Right atrium auricular region (tissue), 2 donors: ENCODE measurements around the gene CDCA7L. TPM values are rescaled to one million over a fixed set of nuclear protein-coding genes. Genes with fewer than 3 reads are reported as not detected.
"Not testable (repeated sequence)": the region's sequence is repeated elsewhere in the genome, so short reads cannot be mapped to it uniquely, and the experiment has no call there.

Experiments
- DNase-seq: peaks from one replicate; pipeline ENCODE4 v3.0.0-alpha.2; 2019; ENCODE audit warnings: low spot score
- H3K27ac ChIP-seq, 2 donors: fragments of 200-600 bp; sonication (generic); 1 replicate in 1 of 2; 2 replicates in 1 of 2; pipeline ENCODE4 v1.5.1; 2016 to 2019
- H3K27me3 ChIP-seq, 2 donors: fragments of 200-600 bp; sonication (generic); one replicate each; pipeline versions ENCODE4 v1.5.1 to v1.6.0; 2017 to 2019
- H3K36me3 ChIP-seq: fragments of 200-600 bp; sonication (generic); one replicate; pipeline ENCODE4 v1.5.1; 2016
- H3K4me1 ChIP-seq, 2 donors: fragments of 200-600 bp; sonication (generic); one replicate each; pipeline versions ENCODE4 v1.5.1 to v1.6.0; 2017 to 2019
- H3K4me3 ChIP-seq, 2 donors: fragments of 200-600 bp; sonication (generic); 1 replicate in 1 of 2; 2 replicates in 1 of 2; pipeline ENCODE4 v1.5.1; 2017 to 2019; ENCODE audit warnings: mild to moderate bottlenecking in 1 of 2, moderate library complexity in 1 of 2
- H3K9me3 ChIP-seq, 2 donors: fragments of 200-600 bp; sonication (generic); one replicate each; pipeline ENCODE4 v1.5.1; 2019
- CTCF ChIP-seq, 2 donors: fragments of 200-600 bp; sonication (generic); IDR thresholded peaks; one replicate each; pipeline ENCODE4 v1.5.1; 2019; ENCODE audit warnings: antibody characterized with exemption in 2 of 2
- total RNA-seq, 2 donors: library from RNA; depleted of rRNA; stranded (reverse); fragments of >200 nt; gene quantifications; one replicate each; pipeline ENCODE4 v1.1.0, GENCODE V29; 2016

Gene CDCA7L
- total RNA-seq, 2 donors from 2014 or later, result 32.4 to 48.9 TPM

- no peak for DNase-seq
- no peak for TF ChIP-seq CTCF (IDR thresholded peaks at IDR 0.05)
- H3K9me3 ChIP-seq, result no peaks in the 10 kb centered on the region
- no peak overlapping the region for H3K27ac ChIP-seq
- no peaks in the 10 kb centered on the region for H3K27me3 ChIP-seq
- H3K4me3 ChIP-seq, result no peak overlapping the region
- H3K36me3 ChIP-seq, result no peaks in the 10 kb centered on the region
- no peaks in the 10 kb centered on the region for H3K4me1 ChIP-seq
Observed at GRCh38 chr7:21883069-21883468, 62.6 kb downstream of the CDCA7L start.

- Histone ChIP-seq H3K4me3 (no peak overlapping the region), H3K9me3 (no peaks in the 10 kb centered on the region), H3K4me1 (no peaks in the 10 kb centered on the region), H3K27me3 (no peaks in the 10 kb centered on the region), H3K36me3 (no peaks in the 10 kb centered on the region), H3K27ac (no peak overlapping the region)
- DNase-seq, result no peak
- no peak for TF ChIP-seq CTCF (IDR thresholded peaks at IDR 0.05)
Observed at GRCh38 chr7:21869785-21870402, 75.8 kb downstream of the CDCA7L start.

GRCh38 chr7:21868576-21868850 is 77.2 kb downstream of the CDCA7L start:
- no peaks in the 10 kb centered on the region for H3K36me3 ChIP-seq
- DNase-seq, result no peak
- H3K9me3 ChIP-seq, result no peaks in the 10 kb centered on the region
- H3K4me1 ChIP-seq, result no peaks in the 10 kb centered on the region
- no peak overlapping the region for H3K27ac ChIP-seq
- H3K4me3 ChIP-seq, result no peak overlapping the region
- no peaks in the 10 kb centered on the region for H3K27me3 ChIP-seq
- TF ChIP-seq CTCF (IDR thresholded peaks at IDR 0.05), result no peak

- Histone ChIP-seq H3K36me3 (no peaks in the 10 kb centered on the region), H3K27ac (no peak overlapping the region), H3K4me1 (no peaks in the 10 kb centered on the region), H3K4me3 (no peak overlapping the region), H3K9me3 (no peaks in the 10 kb centered on the region), H3K27me3 (no peaks in the 10 kb centered on the region)
- DNase-seq, result no peak
- no peak for TF ChIP-seq CTCF (IDR thresholded peaks at IDR 0.05)
Observed at GRCh38 chr7:21867816-21868575, 77.7 kb downstream of the CDCA7L start.

- DNase-seq, result no peak
- TF ChIP-seq CTCF (IDR thresholded peaks at IDR 0.05), result no peak
- Histone ChIP-seq H3K4me1 (no peaks in the 10 kb centered on the region), H3K36me3 (no peaks in the 10 kb centered on the region), H3K27me3 (no peaks in the 10 kb centered on the region), H3K4me3 (no peak overlapping the region), H3K27ac (no peak overlapping the region), H3K9me3 (no peaks in the 10 kb centered on the region)
Observed at GRCh38 chr7:21867226-21867625, 78.5 kb downstream of the CDCA7L start.

GRCh38 chr7:21866731-21867130 is 79.0 kb downstream of the CDCA7L start:
- TF ChIP-seq CTCF (IDR thresholded peaks at IDR 0.05), result no peak
- H3K27me3 ChIP-seq, result no peaks in the 10 kb centered on the region
- no peaks in the 10 kb centered on the region for H3K4me1 ChIP-seq
- no peaks in the 10 kb centered on the region for H3K36me3 ChIP-seq
- H3K9me3 ChIP-seq, result no peaks in the 10 kb centered on the region
- no peak overlapping the region for H3K4me3 ChIP-seq
- no peak overlapping the region for H3K27ac ChIP-seq
- DNase-seq, result no peak

- not testable (repeated sequence) for H3K27ac ChIP-seq, H3K4me1 ChIP-seq, DNase-seq, H3K9me3 ChIP-seq, H3K36me3 ChIP-seq, H3K27me3 ChIP-seq, H3K4me3 ChIP-seq
Observed at GRCh38 chr7:21865631-21866204, 80.0 kb downstream of the CDCA7L start.
